SKM-1 (cell line): ENCODE results near the gene RNF125.

Experiments used
- DNase-seq: peaks from one replicate; lab custom pipeline; 2025; ENCODE audit not compliant: unreplicated experiment; lab: John Stamatoyannopoulos, UW

The RNF125 gene

DNA sequence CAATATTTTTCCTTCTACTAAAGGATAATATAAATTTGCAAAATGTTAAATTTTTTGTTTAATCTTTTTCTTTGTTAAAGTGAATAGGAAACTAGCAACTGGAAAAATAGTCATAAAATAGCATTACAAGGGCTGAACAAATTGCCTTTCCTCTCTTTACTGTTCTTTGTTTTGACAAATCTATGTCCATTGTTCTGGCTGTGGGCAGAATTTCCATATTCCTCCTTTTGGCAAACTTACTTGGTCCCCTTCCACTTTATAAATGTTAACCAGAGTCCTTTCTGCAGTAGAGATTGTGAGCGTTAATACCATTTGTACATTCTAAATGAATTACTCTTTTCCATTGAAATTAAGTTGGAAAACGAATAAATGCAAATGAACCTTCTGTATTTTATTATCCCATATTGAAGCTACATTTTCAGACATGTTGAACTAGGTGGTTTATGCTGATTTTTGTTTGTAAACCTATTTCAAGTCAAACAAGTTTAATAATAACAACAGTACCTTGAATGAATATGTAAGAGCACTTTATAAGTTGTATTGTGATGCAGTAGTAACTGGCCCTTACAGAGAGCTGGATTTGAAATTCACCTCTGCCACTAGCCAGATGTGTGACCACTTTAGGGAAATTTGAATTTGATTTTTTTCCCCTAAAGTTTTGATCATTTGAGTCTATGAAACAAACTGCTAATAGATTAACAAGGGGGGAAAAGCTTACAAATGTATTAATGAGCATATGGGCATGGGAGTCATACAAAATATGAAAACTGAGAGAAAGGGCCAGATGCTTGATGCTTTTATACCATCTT is 3.3 kb downstream of the RNF125 start:
- DNase-seq, result no peak

DNA sequence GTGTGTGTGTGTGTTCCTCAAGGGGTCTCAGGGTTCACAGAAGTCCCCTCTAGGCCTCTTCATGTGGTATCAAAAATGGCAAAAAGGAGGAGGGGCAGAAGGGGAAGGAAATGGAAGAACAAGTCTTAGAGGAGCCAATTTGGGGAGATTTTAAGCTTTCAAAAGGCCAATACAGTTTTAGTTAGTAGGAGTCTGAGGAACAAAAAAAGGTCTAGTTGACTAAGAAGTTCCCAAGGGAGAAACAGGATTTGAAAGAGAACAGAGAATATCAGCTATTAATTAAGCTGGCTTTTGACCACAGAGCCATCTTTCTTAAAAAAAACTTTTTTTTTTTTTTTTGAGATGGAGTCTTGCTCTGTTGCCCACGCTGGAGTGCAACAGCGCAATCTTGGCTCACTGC is 7.1 kb downstream of the RNF125 start:
- DNase-seq, result no peak

DNA sequence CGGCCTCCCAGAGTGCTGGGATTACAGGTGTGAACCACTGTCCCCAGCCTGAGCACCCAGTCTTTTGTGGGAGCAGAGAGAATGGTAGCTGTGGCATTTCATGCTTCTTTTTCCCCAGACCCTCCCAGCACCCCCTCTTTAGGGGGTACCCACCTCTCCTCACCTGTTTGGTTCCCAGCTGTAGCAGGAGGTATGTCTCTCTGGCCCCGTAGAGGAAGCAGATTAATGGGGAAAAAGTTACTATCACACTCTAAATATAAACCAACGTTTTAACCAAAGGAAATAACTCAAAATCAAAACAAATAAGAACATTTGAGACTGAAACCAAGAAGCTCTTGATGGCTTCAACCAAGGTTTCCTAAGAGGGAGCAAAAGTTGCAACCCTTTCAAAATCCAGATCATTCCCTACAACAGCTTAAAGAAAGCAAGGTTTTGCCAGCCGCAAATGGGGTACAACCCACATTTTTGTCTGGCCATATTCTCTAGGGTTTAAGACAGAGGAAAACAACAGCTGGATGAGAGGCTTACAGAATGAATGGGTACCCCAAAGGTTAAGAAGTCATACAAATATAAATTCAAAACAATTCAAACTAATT is 8.0 kb downstream of the RNF125 start:
- DNase-seq, result no peak

DNA sequence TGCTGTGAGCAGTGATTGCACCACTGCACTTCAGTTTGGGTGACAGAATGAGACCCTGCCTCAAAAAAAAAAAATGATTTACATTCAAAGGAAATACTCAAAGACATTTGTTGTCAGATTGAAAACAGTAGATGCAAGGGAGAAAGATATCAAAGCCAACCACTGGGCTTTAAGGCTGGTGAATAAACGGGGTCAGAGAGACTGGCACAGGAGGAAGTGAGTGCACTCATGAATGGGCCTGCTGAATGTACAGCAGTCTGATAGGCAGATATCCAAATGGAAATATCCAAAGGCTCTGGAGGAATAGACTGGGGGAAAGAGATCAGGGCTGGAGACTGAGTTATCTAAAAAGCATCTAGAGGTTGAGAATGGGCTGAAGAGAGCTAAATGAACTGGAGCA is 10.9 kb downstream of the RNF125 start:
- DNase-seq, result no peak

DNA sequence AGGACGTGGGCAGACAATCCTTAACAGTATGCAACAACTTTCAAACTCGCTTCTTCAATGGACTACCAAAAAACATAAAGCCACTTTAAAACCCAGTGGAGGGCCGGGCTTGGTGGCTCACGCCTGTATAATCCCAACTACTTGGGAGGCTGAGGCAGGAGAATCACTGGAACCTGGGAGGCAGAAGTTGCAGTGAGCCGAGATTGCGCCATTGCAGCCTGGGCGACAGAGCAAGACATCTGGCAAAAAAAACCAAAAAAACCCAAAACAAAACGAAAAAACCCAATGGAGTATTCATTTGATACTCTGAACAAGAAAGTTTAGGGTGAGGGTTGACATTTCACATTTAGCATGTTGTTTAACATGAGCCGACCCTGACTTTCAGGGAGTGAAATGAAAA is 14.0 kb downstream of the RNF125 start:
- DNase-seq, result no peak

DNA sequence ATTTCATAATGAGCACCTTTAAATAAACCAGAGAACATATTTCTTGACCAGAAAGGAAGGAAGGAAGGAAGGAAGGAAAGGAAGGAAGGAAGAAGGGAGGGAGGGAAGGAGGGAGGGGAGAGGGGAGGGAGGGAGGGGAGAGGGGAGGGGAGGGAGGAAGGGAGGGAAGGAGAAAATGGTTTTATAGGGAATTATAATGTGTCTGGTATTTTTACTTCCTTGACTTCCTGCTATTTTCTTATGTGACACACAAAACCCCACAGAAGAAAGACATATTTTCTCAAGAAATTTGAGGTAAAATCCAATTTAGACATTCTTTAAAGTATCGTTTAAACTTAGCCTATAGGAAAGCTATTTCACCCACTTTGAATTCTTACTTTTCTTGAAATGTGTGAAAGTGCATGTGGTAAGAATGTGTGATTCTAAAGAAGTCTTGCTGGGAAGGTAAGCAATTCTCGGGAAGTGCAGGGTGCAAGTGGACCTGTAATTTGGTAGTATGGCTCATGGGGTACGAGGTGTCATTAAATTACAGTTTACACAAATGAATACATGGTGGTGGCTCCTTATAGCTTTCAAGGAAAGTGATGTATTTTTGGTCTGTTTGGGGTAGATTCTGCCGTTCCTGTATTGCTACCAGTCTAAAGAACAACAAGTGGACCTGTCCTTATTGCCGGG is 18.0 kb downstream of the RNF125 start:
- no peak for DNase-seq

DNA sequence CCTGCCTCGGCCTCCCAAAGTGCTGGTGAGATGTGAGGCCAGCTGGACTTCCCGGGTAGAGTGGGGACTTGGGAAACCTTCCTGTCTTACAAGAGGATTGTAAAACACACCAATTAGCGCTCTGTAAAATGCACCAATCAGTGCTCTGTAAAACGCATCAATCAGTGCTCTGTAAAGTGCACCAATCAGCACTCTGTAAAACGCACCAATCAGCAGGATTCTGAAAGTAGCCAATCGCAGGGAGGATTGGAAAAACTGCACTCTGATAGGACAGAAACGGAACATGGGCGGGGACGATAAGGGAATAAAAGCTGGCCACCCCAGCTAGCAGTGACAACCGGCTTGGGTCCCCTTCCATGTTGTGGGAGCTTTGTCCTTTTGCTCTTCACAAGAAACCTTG is 19.0 kb downstream of the RNF125 start:
- no peak for DNase-seq

DNA sequence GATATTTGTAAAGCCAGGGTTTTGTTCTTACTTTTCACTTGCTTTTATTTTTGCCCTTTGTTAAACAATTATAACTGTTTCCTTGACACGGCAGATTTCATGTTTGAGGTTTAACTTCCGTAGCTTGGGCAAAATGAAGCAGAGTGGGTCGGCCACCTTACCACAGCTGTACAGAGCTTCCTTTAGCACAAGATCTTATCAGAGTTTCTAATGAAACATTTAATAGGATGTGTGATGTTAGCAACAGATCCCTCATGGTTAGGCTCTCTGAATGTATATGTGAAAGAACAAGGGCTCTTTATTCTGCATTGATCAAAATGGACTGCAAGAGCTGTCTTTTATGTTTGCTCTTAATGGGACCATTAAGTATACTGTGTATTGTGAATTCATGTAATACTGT is 22.3 kb downstream of the RNF125 start:
- DNase-seq, result peak; percentile 16

DNA sequence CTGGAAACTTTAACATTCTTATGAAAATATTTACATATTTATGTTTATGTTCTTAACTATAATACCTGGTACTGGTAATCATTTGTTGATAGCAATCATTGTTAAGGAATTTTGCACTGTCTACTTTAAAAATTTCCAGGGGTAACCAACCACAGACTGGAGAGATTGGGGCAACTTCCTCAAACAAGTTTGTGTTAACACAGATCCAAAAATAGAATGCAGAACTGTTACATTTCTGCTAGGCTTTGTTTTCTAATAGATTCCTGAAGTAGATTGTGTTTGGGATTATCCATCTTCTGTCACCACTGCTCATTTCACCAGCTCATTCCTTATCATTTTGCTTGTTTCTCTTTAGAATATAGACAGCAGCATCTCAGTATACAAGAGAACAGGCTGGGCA is 23.7 kb downstream of the RNF125 start:
- peak; percentile 81 for DNase-seq

DNA sequence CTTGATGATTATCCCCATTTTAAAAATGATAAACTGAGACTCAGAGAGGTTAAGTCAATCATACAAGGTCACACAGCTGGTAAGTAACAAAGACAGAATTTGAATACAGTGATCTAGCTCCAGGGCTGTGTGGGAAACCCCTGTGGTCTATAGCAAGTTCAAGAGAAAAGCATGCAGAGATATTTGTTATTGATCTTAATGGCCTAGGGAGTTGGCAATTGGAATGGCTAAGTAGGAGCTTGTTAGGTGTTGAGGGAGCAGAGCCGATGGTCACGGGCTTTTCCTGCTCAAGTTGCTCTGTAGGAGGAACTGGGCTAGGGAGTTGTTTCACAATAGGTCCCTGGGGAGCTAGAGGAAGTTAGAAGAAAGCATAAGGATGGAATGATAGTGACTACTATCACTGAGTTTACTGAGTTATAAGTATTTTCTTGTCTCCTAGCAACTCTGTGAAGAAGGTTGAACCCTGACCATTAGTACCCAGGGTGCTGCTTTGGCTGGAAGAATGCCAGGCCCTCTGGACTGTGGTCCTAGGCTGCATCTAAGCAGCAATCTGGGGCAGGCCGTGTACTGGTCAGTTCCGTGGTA is 30.0 kb downstream of the RNF125 start:
- DNase-seq, result peak; percentile 82

DNA sequence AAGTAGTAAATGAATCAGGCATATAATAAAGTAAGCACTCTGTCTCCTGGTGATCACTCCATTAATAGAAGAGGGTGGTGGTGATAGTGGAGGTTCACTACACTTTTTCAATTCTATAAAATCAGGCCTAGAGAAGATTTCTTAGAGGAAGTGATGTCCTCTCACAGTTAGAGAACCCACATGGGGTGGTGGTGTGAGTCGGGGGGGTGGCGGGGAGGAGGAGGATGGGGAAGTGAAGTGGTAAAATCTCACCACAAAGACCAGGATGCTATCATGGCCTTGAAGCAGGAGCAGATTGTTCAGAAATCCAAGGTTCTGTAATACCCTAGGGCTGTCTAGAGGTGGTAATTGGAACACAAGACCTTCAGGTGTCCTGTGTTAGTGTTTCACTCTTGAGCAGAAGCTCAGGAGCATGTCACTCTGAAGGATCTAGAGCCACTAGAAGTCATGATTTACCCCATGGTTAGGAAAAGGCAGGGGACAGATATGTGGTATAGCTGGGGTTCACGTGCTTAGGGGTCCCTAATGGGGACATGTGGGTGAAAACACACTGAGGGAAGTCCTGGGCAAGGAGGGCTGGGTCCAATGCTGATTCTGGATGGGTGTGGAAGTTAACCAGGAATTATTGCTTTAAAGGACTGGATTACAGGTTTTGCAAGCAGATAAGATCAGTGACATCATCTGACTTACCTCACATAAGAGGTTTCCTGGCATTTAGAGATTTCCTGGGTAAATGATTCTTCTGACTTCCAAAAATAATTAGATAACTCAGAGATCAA is 31.0 kb downstream of the RNF125 start:
- DNase-seq, result peak; percentile 70

DNA sequence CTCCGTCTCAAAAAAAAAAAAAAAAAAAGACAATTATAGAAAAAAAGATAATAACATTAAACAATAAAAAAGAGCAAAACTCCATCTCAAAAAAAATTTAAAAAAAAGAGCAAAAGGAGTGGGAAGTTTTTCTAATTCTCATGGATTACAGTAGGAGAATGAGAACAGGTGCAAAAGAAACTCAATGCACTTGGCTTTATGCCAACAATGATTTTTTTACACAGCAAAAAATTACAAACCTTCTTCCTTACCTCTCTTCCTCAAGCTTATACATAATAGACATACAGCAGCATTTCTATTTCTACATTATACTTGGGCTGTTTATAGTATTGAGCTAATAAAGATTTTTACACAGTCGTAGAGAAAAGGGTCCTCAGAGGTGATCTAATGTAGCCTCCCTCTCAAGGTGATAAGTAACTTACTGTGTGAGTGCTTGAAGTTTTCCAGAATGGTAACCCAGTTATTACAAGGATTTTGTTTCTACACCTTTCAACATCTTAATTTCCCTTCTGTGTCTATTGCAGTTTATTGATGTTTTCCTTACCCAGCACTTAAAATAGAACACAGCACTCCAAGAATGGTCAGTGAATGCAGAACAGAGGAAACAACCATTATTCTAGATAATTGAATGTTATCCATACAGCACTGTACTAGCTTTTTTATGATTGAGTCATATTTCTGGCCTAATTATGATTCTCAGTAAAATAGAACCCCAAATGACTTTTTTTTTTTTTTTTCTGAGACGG is 38.2 kb downstream of the RNF125 start:
- DNase-seq, result no peak

DNA sequence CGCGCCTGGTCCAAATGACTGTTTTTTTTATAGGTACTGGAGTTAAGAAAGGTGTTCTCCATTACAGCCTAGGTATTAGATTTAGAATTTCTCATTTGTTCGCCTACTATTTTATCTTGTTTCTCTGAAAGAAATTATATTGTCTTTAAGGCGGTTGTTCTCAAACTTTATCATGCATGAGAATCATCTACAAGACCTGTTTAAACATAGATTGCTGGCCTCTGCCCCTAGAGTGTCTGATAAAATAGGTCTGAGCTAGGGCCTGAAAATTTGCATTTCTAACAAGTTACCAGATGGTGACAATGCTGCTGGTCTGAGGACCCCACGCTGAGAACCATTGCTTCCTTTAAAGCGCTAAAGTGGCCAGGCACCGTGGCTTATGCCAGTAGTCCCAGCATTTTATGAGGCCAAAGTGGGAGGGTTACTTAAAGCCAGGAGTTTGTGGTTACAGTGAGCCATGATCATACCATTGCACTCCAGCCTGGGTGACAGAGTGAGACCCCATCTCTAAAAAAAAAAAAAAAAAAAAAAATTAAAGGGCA is 39.1 kb downstream of the RNF125 start:
- no peak for DNase-seq

DNA sequence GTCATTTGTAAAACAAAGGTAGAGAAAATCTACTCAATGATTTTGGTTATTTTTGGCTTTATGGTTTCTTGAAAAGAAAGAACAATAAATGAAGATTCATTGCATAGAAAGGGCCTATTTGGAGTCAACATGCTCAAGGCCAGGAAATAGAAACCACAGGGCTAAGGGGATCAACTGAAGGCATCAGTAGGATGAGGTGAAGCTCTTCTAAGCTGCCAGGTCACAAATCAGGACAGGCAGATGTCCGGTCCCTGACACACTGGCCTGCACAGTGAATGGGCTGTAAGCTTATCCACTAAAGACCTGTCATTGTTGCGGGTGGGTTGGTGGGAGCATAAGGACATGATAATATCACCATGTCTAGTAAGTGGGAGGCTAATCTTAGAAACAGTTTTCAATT is 41.4 kb downstream of the RNF125 start:
- no peak for DNase-seq

DNA sequence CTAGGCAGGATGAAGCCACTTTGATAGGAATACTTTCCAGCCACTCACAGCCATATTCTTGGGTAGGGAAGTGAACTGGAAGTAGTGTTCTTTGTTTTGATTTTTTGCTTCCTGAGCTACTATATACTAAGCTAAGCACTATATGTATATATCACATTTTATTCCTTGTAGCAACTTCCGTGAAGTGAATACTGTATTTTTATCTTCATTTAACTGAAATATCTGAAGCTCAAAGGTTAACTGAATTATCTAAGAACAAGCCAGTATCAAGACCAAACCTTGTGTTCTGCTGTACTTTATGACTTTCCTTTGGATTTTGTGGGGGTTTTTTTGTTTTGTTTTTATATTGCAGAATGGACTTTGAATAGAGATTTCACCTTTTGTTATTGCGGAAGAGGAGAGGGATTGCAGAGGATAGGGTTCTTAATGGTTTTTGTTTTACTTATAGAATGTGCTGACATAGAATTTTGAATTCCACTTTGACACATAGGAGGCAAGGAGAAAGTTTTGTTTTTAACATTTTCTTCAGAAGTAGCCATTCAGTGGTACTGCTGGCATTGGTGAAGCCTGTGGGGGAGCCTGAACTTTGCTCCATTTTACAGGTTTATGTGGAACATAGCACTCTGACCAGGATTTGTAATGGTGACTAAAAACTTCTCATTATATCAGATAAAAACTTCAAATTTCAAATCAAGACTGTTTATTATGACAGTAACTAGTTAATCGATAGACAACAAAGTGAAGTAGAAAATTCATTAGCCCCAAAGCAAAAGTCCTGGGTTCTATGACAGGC is 48.9 kb downstream of the RNF125 start:
- no peak for DNase-seq

DNA sequence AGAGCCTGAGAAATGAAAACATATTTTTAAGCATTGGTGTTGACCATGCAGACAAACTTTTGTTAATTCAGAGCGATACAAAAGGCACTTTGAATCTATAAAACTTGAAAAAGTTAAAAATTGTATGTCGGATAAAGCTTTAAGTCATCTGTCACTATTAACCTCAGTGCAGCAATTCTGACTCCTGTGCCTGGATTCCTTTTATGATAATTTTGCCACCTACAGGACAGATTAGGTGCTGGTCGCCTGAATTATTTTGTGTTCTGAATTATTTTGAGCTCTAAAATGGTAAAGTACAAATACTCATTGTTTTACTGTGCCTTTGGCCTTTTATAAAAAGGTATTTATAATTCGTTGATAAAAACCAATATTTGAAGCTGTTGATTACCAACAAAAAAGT is 53.7 kb downstream of the RNF125 start:
- no peak for DNase-seq

DNA sequence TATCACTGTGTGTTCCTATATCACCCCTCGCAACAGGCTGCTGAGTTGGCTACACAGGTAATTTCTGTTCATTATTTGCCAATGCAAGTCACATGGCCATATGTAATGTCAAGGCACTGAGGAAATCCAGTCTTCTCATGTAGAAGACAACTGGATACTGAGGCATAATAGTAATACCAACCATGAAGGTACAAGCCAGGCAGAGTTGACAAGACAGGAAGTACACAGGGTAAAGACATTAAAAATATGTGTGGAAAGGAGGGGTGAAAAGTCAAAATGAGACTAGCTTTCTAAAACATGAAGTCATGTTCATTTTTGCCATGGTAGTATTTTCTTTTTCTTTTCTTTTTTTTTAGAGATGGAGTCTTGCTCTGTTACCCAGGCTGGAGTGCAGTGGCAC is 55.6 kb downstream of the RNF125 start:
- no peak for DNase-seq

DNA sequence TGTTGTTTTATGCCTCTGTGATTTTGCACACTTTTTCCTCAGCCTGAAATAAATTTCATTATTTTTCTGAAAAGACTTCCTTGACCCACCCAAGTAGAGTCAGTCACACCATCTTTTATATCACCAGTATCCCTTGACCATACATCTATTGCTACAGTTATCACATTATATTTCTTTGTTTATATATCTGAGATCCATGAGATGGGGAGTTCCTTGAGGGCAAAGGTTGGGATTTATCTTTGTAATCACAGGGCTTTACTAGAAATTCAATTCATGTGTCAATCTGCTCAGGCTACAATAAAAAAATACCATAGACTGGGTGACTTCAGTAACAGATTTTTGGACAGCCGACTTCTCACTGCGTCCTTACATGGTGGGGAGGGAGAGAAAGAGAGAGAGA is 60.2 kb downstream of the RNF125 start:
- DNase-seq, result no peak

DNA sequence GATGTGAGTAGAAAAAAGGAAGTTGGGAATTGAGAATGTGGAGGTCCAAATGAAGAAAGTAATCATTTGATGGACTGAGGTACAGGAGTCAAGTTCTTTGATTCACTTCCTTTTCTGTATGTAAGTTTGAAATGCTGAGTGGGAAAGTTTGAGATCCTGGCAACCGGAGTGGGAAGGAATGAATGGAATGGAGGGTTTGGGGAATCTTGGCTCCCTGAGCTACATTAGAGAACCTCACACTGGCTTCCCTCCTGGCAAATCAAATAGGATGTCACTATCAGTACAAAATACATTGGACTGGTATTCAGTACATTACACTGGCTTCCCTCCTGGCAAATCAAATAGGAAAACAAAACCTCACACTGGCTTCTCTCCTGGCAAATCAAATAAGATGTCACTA is 63.3 kb downstream of the RNF125 start:
- DNase-seq, result no peak
